ENCODE measurements around the gene AIDA. TPM values are rescaled to one million over a fixed set of nuclear protein-coding genes. Genes with fewer than 3 reads are reported as not detected.

AIDA gene
- total and polyA plus RNA-seq, 2 experiments from 2014 or later = 25.7 to 34.4 TPM

GRCh38 chr1:222654849-222655248, 57.4 kb downstream of the AIDA start:
- no peaks in the 10 kb centered on the region for H3K9me3 ChIP-seq (ENCODE audit: low read depth)
- H4K20me1 ChIP-seq (ENCODE audit: insufficient read depth, poor library complexity, severe bottlenecking) = no peaks in the 10 kb centered on the region
- no peak for DNase-seq (ENCODE audit: low spot score)
- H3K79me2 ChIP-seq = no peaks in the 10 kb centered on the region
- no peak overlapping the region for H3K4me2 ChIP-seq
- no peak overlapping the region for H3K4me3 ChIP-seq
- no peak overlapping the region for H2AFZ ChIP-seq
- H3K4me1 ChIP-seq (ENCODE audit: insufficient read depth) = no peaks in the 10 kb centered on the region
- WGBS (ENCODE audit: low lambda C conversion rate, missing lambda C conversion rate) = 92% methylated on average over 5 of the region's 5 CpGs
- no peak for TF ChIP-seq EZH2 (IDR thresholded peaks at IDR 0.05; ENCODE audit: borderline replicate concordance)
- TF ChIP-seq CTCF (IDR thresholded peaks at IDR 0.05; ENCODE audit: poor library complexity) = no peak
- no peak for TF ChIP-seq EZH2phosphoT487 (IDR thresholded peaks at IDR 0.05; ENCODE audit: low read depth, severe bottlenecking, unreplicated experiment)
- H3K27ac ChIP-seq = no peak overlapping the region
- no peaks in the 10 kb centered on the region for H3K9me2 ChIP-seq (replicated peaks; ENCODE audit: insufficient read depth)
- peaks cover 6% of the 10 kb centered on the region for H3K36me3 ChIP-seq (replicated peaks; ENCODE audit: insufficient read depth, low read depth)
- no peaks in the 10 kb centered on the region for H3K27me3 ChIP-seq

GRCh38 chr1:222653178-222653827, 59.0 kb downstream of the AIDA start:
- Histone ChIP-seq H3K4me1 (ENCODE audit: insufficient read depth) (no peaks in the 10 kb centered on the region), H3K27ac (no peak overlapping the region), H3K27me3 (no peaks in the 10 kb centered on the region), H2AFZ (no peak overlapping the region), H3K36me3 (replicated peaks; ENCODE audit: insufficient read depth, low read depth) (peaks cover 6% of the 10 kb centered on the region), H4K20me1 (ENCODE audit: insufficient read depth, poor library complexity, severe bottlenecking) (no peaks in the 10 kb centered on the region), H3K4me2 (no peak overlapping the region), H3K79me2 (no peaks in the 10 kb centered on the region), H3K9me2 (replicated peaks; ENCODE audit: insufficient read depth) (no peaks in the 10 kb centered on the region), H3K9me3 (ENCODE audit: low read depth) (no peaks in the 10 kb centered on the region), H3K4me3 (no peak overlapping the region)
- 96% methylated on average over 2 of the region's 2 CpGs for WGBS (ENCODE audit: low lambda C conversion rate, missing lambda C conversion rate)
- no peak for DNase-seq (ENCODE audit: low spot score)
- no peak for TF ChIP-seq EZH2phosphoT487 (IDR thresholded peaks at IDR 0.05; ENCODE audit: low read depth, severe bottlenecking, unreplicated experiment)
- TF ChIP-seq CTCF (IDR thresholded peaks at IDR 0.05; ENCODE audit: poor library complexity) = no peak
- no peak for TF ChIP-seq EZH2 (IDR thresholded peaks at IDR 0.05; ENCODE audit: borderline replicate concordance)

GRCh38 chr1:222652676-222653075, 59.6 kb downstream of the AIDA start:
- Histone ChIP-seq H3K4me3 (no peak overlapping the region), H3K27ac (no peak overlapping the region), H3K79me2 (no peaks in the 10 kb centered on the region), H4K20me1 (ENCODE audit: insufficient read depth, poor library complexity, severe bottlenecking) (no peaks in the 10 kb centered on the region), H3K9me3 (ENCODE audit: low read depth) (no peaks in the 10 kb centered on the region), H3K9me2 (replicated peaks; ENCODE audit: insufficient read depth) (no peaks in the 10 kb centered on the region), H2AFZ (no peak overlapping the region), H3K27me3 (no peaks in the 10 kb centered on the region), H3K4me1 (ENCODE audit: insufficient read depth) (no peaks in the 10 kb centered on the region), H3K4me2 (no peak overlapping the region), H3K36me3 (replicated peaks; ENCODE audit: insufficient read depth, low read depth) (peaks cover 6% of the 10 kb centered on the region)
- no peak for DNase-seq (ENCODE audit: low spot score)
- 96% methylated on average over 1 of the region's 1 CpG for WGBS (ENCODE audit: low lambda C conversion rate, missing lambda C conversion rate)
- TF ChIP-seq EZH2 (IDR thresholded peaks at IDR 0.05; ENCODE audit: borderline replicate concordance) (no peak), EZH2phosphoT487 (IDR thresholded peaks at IDR 0.05; ENCODE audit: low read depth, severe bottlenecking, unreplicated experiment) (no peak), CTCF (IDR thresholded peaks at IDR 0.05; ENCODE audit: poor library complexity) (no peak)

Data from hepatocyte (in vitro differentiated cells).